HG03135 (cell line): ENCODE measurements around the gene KIF5B.
"Not testable (repeated sequence)": the region's sequence is repeated elsewhere in the genome, so short reads cannot be mapped to it uniquely, and the experiment has no call there.

ENCODE experiments used
- ATAC-seq: cut with Tn5 transposase; IDR thresholded peaks from one replicate; pipeline ENCODE4 v1.9.1; 2021; ENCODE audit warnings: mild to moderate bottlenecking, moderate library complexity; ENCODE audit not compliant: unreplicated experiment

The KIF5B gene

DNA sequence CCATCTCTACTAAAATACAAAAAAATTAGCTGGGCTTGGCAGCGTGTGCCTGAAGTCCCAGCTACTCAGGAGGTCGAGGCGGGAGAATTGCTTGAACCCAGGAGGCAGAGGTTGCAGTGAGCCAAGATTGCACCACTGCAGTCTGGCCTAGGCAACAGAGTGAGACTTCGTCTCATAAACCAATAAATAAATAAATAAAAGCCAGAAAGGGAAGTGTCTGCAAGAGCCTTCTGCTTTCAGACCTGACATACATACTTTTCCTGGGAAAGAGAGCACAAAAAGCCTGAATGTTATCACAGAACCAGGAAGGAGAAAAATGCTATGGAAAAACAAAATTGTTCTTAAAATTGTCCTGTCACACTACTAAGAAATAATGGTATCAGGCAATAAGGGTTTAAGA is 4.1 kb upstream of the KIF5B start:
- no peak for ATAC-seq

DNA sequence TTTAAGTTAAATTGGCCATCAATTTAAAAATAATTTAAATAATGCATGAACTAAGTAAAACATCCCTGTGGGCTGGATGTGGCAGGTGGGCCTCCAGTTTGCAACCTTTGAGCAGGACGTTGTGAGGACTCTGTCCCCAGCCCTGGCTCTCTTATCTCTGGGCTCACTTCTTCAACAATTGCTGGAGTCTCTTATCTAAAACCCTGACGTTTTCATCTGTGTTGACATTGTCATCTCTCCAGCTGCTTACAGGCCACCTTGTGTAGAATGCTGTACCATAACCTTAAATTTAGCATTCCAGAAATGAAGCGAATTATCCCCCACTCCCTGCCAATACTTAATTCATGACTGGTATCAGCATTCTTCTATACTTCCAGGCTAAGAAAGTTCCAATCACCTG is 3.2 kb upstream of the KIF5B start:
- ATAC-seq, result no peak

GRCh38 chr10:32057036-32057372 is 779 bp upstream of the KIF5B start:
- ATAC-seq, result no peak

DNA sequence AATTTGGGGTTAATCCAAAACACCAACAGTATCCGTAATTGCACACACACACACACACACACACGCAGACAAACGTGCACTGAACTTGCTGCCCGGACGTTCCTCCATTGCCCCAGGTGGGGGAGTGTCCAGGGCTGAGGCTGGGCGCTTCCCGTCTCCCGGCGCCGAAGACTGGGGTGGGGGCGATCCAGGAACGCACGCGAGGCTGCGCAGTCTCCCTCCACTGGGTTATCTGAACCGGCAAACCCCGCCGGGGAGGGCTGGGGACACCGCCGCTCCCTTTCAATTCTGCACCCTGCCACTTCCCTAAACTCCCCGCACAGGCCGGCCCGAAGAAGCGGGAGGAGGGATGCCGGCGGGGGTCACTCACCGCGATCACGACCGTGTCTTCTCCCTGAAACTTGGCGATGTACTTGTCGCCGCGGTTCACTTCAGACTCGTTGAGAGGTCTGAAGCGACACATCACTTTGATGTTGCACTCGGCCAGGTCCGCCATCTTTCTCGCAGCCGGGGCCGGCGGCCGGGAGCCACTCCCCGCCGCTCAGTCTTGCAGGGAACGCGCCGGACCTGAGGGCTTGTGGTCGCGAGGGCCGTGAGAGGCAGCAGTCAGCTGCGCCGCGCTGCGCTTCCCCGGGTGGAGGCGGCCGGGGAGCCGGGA is 618 bp downstream of the KIF5B start:
- peak; percentile 50 for ATAC-seq

DNA sequence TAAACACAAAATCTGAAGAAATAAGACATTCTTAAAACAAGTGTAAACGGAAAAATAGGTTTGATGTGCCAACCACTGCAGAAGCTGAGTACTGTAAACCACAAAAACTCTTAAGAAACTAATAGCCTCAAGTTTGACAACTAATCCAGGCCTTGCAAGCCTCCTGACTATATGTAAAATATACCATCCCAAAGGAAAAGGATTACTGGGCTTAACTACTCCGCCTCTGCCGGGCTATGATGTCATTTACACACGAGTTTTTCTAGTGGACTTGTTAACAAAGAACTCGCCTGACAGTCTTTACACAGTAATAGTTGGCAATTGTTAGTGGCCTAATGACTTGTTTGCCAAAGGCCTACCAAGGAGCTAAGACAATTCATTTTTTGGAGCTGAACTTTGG is 2.1 kb downstream of the KIF5B start:
- ATAC-seq, result no peak

DNA sequence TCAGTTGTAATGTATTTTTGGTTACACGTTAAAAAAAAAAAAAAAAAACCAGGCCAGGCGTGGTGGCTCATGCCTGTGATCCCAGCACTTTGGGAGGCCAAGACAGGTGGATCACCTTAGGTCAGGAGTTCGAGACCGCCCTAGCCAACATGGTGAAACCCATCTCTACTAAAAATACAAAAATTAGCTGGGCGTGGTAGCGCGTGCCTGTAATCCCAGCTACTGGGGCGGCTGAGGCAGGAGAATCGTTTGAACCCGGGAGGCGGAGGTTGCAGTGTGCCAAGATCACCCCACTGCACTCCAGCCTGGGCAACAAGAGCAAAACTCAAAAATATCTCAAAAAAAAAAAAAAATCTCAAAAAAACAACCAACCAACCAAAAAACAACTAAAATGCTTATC is 2.8 kb downstream of the KIF5B start:
- ATAC-seq, result not testable (repeated sequence)

- ATAC-seq, result no peak
These were observed 4.3 kb downstream of the KIF5B start for GRCh38 chr10:32051926-32052325.

- ATAC-seq, result no peak
These were observed 6.0 kb downstream of the KIF5B start for GRCh38 chr10:32050177-32050576.

DNA sequence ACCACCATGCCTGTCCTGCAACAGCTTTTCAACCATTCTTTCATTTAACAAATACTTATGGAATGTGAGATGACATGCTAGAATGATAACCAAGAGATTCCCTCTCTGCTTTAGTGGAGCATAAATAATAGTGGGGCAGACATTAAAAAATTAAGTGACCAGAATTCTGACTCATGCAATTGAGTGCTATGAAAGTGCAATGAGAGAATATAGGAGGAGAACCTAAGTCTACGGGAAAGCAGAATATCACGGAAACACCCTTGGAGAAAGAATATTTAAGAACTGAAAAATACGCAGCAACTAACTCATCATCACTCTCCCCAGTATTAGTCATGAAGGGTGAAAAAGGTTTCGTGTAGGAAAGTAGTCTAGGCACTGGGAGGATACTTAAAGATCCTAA is 7.1 kb downstream of the KIF5B start:
- ATAC-seq, result no peak

DNA sequence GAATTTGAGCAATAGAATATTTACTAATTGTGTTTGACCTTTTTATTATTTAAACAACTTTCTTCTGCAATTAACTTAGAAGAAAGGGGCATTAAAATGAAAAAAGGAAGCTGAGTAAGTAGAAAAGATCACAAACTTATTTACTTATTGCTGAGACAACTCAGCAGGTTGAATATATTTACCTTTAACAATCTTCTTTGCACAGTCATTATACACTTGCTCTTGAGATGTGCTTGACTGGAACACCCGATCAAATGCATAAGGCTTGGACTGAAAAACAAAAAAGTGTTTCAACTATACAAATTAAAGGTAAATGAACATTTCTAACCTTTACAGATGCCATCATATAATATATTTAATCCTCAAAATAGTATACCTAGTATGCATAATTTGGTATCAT is 7.9 kb downstream of the KIF5B start:
- no peak for ATAC-seq

- no peak for ATAC-seq
These were observed 8.3 kb downstream of the KIF5B start for GRCh38 chr10:32047881-32048280.

GRCh38 chr10:32046151-32046550 is 10.1 kb downstream of the KIF5B start:
- ATAC-seq, result no peak

- not testable (repeated sequence) for ATAC-seq
These were observed 13.5 kb downstream of the KIF5B start for GRCh38 chr10:32042730-32043129.

DNA sequence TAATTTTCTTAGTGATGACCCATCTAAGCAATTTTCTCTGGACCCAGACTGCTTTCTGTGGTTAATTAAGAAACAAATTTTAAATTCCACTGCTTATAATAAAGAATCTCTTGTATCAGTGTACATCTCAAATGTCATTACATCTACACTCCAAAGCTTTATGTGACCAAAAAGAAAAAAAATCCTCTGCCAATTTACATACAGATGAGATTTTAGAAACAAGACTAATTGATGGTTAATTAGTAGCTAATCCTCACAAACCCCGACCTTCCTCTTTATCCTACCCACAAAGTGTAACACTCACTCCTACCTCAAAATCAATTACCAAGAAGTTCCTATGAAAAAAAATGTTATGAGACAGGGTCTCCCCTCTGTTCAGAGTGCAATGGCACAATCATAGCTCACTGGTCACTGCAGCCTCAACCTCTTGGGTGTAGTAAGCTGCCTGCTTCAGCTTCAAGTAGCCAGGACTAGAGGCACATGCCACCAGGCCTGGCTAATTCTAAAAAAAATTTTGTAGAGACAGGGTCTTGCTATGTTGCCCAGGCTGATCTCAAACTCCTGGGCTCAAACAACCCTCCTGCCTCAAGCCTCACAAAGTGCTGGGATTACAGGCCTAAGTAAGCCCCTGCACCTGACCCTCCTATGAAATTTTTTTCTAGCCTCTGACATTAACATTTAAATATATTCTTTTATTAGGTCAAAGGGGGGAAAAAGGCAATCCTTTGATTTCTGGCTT is 14.8 kb downstream of the KIF5B start:
- no peak for ATAC-seq

GRCh38 chr10:32039734-32040133 is 16.5 kb downstream of the KIF5B start:
- ATAC-seq, result no peak

DNA sequence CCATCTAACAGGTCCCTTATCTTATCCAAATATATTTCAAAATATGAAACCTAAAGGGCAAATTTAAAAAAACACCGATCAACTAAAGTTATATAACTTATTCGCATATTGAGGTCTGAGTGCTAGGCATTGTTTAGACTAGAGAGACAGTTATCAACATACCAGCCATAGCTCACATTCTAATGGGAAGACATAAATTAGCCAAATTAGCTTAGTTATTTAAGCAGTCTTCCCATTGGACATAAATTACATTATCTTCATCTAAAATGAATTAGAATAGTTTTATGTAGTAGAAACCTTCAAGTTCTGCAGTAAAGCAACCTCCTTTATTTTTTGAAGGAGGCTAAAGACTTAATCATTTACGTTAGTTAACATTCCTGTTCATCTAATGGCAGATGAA is 17.4 kb downstream of the KIF5B start:
- ATAC-seq, result no peak

DNA sequence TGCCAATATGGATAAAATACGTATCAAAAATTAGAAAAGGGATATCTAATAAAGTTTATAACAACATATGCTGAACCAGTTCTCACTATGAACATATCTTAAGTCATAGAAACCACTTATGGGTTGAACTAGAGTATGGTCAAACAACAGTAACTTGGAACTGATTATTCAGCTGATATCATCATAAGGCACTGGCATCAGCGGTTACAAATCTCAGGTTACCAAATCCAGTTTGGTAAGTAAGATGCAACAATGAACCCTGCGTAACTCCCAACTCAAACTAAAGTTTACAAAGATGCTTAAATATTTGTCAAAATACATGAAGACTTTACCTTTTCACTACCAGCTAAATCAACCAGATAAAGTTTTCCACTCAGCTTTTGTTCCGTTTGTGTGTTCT is 19.3 kb downstream of the KIF5B start:
- ATAC-seq, result no peak

DNA sequence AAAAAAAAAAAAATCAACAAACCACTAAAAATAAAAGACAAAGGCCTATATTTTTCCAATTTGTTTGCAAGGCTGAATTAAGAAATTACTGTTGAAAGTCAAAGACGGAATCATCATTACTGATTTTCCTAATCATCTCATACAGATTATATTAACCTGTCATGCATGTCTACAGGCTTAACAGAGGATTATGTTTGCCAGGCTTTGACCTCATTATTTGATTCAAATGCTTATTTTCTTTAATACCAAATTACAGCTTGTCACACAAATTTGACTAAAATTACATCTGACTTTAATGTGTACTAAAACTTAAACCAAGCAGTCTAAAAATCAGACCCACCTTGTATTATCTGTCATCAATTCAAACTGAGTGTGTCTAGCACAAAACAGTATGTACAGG is 21.2 kb downstream of the KIF5B start:
- ATAC-seq, result no peak

- no peak for ATAC-seq
These were observed 23.1 kb downstream of the KIF5B start for GRCh38 chr10:32033171-32033570.

GRCh38 chr10:32031920-32032319 is 24.3 kb downstream of the KIF5B start:
- no peak for ATAC-seq

DNA sequence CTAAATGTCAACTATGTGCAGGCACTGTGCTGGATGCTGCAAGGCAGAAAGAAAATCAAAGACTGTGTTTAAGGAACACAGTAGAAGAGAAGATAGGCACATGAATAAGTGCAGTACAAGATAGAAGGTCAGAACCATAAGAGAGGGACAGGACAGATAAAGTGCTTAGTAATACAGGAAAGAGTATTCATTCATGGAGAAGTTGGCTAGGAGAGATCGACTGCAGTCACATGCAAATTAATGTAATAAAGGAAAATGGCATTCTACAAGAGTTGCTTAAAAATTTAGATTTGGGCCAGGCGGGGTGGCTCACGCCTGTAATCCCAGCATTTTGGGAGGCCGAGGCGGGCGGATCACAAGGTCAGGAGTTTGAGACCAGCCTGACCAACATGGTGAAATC is 24.8 kb downstream of the KIF5B start:
- no peak for ATAC-seq

- no peak for ATAC-seq
These were observed 27.5 kb downstream of the KIF5B start for GRCh38 chr10:32028710-32029109.

DNA sequence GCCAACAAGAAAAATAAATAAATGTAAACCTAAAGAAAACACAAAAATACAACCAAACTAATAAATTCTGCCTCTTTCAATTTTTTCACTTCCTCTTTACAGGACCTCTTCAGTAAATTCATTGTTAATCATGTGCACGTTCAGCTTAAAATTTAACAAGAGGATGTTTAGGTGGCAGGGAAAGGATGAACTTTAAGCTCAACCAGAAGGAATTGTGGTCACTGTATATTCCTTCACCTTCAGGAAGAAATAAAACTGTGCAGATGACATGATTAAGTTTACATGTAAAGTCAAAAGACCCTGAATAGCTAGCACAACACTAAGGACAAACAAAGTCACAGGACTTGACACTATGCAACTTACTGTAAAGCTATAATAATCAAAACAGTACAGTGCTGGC is 33.0 kb downstream of the KIF5B start:
- no peak for ATAC-seq
